Measurements from ENCODE around the gene LRRC51. TPM values are rescaled to one million over a fixed set of nuclear protein-coding genes. Genes with fewer than 3 reads are reported as not detected.
A peak's percentile ranks its signal among the peaks of the same experiment; 100 is the strongest.
"Not testable (repeated sequence)": the region's sequence is repeated elsewhere in the genome, so short reads cannot be mapped to it uniquely, and the experiment has no call there.

LRRC51 gene
- total RNA-seq, 1 donor from 2014 or later: 12.9 TPM

DNA sequence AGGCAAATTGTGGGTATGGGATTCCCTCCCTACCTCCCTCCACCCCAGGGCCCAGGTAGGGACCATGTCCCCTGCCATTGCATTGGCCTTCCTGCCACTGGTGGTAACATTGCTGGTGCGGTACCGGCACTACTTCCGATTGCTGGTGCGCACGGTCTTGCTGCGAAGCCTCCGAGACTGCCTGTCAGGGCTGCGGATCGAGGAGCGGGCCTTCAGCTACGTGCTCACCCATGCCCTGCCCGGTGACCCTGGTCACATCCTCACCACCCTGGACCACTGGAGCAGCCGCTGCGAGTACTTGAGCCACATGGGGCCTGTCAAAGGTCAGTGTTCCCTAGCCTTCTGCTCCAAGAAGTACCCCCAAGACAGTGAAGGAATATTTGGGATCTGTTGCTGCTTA is 25.2 kb downstream of the LRRC51 start, which contains the start of gene TOMT:
TSS of gene TOMT (plus strand) at position 37 of the 400 bp plus-strand sequence. CDS start at position 65, 28 bp downstream.
- no peak for DNase-seq (ENCODE audit: low spot score)

GRCh38 chr11:72111300-72112142 is 30.9 kb downstream of the LRRC51 start:
- DNase-seq (ENCODE audit: low spot score): no peak

- DNase-seq (ENCODE audit: low spot score): peak; percentile 99
Measured at GRCh38 chr11:72112143-72112977, 31.7 kb downstream of the LRRC51 start, which contains the start of gene ANAPC15. Gene ANAPC15 (minus strand): TSS chr11:72112695. CDS start chr11:72111276, 1,419 bp downstream.

DNA sequence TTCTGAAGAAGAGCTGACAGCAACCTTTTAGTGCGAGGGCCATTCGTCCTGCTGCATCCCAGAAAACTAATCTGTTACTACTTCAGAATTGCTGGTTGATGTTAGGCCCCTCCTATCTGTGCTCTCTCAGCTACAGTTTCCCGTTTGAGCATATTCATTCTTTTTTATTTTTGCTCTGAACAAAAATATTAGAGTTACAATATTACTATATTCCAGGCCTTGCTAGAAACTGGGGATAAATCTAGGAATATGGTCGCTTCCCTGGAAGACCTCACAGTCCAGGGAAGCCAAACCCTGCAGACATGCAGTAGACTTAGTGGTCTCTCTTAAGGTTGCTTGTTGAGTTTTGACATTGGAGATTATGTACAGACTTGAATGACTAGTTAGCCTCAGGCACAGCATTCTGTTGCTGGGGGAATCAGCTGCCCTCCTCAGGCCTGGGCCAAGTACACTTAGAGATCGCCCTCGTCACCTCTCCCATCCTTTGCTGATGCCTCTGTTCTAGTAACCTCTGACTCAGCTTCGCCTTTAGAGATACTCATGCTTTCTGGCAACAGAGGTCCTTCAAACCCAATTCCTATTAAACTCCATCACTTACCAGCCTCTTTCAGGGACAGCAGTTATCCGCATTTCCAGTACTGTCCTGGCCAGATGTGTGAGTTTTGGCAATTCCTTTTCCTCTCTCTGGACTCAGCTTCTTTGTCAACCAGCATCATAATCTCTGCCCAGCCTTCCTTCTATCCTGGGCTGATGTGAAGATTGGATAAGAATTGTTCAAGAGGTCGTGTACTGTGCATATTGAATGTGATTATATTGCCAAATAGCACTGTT is 32.5 kb downstream of the LRRC51 start:
- no peak for DNase-seq (ENCODE audit: low spot score)

- no peak for DNase-seq (ENCODE audit: low spot score)
Measured at GRCh38 chr11:72114570-72114969, 33.9 kb downstream of the LRRC51 start.

GRCh38 chr11:72116019-72116755 is 35.5 kb downstream of the LRRC51 start:
- DNase-seq (ENCODE audit: low spot score): no peak

GRCh38 chr11:72119198-72119597 is 38.5 kb downstream of the LRRC51 start:
- DNase-seq (ENCODE audit: low spot score): no peak

DNA sequence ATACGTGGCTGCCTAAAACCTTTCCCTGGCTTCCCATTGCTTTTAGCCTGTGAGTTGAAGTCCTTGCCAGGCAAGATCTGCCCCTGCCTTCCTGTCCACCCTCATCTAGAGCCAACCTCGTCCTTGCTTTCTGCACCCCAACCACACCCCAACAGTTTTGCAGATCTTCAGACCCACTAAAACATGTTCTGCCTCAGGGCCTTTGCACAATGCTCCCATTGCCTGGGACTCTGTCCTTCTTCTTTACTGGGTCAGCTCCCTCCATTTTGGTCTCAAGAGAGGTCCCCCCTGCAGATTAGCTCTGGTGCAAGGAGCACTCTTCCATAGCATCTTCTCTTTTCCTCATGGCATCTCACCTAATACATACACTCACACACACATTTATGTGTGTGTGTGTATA is 40.3 kb downstream of the LRRC51 start:
- DNase-seq (ENCODE audit: low spot score): no peak

DNA sequence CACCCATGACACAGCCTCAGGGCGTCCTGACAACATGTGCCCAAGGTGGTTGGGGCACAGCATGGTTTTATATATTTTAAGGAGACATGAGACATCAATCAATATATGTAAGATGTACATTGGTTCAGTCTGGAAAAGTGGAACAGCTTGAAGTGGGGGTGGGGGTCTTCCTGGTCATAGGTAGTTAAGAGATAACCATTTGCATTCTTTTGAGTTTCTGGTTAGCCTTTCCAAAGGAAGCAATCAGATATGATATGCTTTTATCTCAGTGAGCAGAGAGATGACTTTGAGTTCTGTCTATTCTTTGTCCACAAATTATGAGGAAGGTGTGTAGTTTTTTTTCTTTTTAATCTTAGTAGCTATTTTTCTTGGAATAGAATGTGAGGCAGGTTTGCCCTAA is 42.0 kb downstream of the LRRC51 start:
- no peak for DNase-seq (ENCODE audit: low spot score)

DNA sequence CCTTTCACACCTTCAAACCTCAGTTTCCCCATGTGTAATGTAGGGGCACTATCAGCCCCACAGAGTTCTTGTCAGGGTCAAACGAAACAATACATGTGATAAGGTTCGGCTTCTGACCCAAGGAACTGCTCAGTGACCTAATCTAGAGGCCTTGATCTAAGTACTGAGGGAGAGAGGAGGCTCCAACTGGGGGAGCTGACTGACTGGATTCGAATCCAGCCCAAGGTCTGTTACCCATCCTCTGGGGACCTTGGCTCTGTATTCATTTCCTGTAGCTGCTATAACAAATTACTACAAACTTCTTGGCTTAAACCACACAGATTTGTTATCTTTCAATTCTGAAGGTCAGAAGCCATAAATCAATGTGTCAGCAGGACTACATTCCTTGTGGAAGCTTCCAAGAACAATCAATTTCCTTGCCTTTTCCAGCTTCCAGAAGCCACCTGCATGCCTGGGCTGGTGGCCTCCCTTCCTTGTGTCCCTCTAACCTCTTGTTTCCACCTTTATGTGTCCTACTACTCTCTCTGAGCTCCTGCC is 42.5 kb downstream of the LRRC51 start:
- no peak for DNase-seq (ENCODE audit: low spot score)

GRCh38 chr11:72124046-72124445 is 43.4 kb downstream of the LRRC51 start:
- no peak for DNase-seq (ENCODE audit: low spot score)

DNA sequence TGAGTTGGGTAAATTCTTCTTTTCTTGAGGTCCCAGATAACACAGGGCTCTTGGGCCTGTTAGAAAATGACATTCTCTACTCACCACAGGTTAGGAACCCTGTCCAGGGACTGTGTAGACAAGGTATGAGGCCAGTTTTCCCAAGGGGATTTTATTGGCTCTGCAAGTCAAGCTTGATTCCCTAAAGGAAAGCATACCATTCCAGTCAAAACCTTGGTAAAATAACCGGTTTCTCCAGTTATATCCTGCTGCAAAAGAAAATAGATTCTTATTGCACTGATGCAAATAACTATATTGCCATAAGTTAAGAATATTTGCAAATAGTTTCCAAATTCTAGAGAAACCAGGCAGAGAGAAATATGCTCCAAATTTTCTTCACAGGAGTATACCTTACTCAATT is 45.3 kb downstream of the LRRC51 start:
- DNase-seq (ENCODE audit: low spot score): no peak

GRCh38 chr11:72127923-72128322 is 47.3 kb downstream of the LRRC51 start:
- DNase-seq (ENCODE audit: low spot score): no peak

GRCh38 chr11:72129381-72129780 is 48.7 kb downstream of the LRRC51 start:
- no peak for DNase-seq (ENCODE audit: low spot score)

GRCh38 chr11:72132646-72133045 is 52.0 kb downstream of the LRRC51 start:
- DNase-seq (ENCODE audit: low spot score): no peak

- DNase-seq (ENCODE audit: low spot score): not testable (repeated sequence)
Measured at GRCh38 chr11:72135473-72135872, 54.8 kb downstream of the LRRC51 start, which contains the start of gene FOLR3. Gene FOLR3 (plus strand): TSS chr11:72135725. CDS start chr11:72135953, 228 bp downstream.

DNA sequence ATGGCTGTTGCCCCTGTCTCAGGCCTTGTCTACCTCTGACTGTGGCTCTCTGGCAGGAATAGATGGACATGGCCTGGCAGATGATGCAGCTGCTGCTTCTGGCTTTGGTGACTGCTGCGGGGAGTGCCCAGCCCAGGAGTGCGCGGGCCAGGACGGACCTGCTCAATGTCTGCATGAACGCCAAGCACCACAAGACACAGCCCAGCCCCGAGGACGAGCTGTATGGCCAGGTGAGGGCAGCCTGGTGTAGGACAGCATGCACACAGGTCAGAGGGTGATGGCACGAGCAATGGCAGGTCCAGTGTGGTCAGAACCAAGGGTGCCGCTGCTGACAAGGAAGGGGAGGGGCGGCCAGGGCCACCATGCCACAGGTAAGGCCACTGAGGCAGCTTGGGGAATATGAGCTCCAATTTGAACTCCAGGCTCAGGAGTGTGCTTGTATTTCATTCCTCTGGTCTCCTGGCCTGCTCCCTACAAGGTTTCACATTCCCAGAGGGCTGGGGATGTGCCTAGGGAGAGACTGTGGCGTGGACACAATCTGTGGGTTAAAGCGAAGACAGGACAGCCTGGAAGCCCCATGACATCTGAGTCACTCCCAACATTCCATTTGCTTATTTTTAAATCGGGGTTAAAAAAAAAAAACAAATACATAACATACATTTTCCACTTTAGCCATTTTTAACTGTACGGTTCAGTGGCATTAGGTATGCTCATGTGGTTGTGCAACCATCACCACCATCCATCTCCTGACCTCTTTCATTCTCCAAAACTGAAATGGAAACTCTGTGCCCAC is 55.4 kb downstream of the LRRC51 start:
- DNase-seq (ENCODE audit: low spot score): no peak

DNA sequence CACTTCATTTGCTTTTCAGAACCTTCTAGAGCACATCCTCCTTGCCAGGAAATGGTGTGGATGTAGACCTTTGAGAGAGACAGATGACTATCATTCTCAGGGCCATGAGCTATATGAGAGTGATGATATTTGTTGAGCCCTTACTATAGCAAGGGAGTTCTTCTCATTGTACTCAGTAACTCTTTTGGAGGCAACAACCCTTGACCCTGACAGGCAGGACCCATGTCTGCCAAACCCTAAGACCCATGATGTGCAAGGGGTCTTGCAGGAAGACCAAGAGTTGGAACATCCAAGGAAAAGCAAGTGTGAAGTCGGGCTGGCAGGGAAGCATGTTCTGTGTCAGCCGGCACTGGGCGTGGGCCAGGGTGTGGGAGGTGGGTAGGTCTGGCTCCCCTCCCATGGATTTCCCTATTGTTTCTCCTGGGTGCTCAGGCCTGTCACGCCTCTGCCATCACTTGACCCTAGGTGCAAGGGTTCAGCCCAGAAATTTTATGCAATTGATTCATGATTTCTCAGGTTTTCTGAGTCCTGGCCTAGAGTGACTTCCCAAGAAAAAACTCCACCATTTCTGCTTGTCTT is 56.1 kb downstream of the LRRC51 start:
- DNase-seq (ENCODE audit: low spot score): no peak

DNA sequence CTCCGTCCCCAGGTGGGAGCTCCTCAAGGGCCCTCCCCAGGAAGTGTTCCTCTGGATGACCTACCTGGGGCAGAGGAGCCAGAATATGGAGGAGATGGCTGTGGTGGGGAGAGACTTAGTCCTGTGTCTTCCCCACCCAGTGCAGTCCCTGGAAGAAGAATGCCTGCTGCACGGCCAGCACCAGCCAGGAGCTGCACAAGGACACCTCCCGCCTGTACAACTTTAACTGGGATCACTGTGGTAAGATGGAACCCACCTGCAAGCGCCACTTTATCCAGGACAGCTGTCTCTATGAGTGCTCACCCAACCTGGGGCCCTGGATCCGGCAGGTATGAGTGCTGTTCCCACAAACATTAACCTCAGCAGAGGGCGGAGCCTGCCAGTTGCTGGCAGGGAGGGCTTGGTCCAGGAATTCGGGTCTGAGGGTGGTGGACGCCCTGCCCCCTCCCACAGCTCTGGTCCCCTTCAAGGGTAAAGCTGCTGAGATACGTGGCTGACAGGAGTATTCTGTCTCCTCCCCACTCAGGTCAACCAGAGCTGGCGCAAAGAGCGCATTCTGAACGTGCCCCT is 58.3 kb downstream of the LRRC51 start:
- DNase-seq (ENCODE audit: low spot score): no peak

All from mucosa of gallbladder (tissue), 1 donor.